ENCODE results near the gene NKAPL. TPM values are rescaled to one million over a fixed set of nuclear protein-coding genes. Genes with fewer than 3 reads are reported as not detected.
"Not testable (repeated sequence)": the region's sequence is repeated elsewhere in the genome, so short reads cannot be mapped to it uniquely, and the experiment has no call there.

The NKAPL gene
- total RNA-seq, 1 donor, result 1.1 TPM

DNA sequence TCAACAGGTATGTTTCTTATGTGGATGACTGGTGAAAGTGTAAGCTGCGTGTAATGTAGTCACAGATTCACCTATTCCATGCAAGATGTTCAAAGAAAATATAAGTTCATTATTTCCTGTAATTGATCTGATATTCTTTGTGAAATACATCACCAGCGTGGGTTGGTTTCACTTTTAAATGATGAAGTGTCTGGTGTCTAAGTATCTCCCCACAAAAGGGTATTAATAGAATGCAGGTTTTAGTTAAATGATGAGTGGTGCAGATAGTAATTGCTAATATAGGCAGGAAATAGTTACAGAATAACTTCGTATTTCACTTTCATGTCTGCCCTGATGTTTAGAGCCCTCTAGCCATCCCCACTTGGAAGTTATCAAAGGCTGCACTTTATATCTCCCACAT is 44.5 kb downstream of the NKAPL start:
- H3K36me3 ChIP-seq (ENCODE audit: insufficient read depth, low read length), result no peaks in the 10 kb centered on the region
- no peaks in the 10 kb centered on the region for H3K27me3 ChIP-seq (ENCODE audit: insufficient read depth, low read length)
- no peaks in the 10 kb centered on the region for H4K20me1 ChIP-seq (ENCODE audit: insufficient read depth, low read length)
- no peak overlapping the region for H2AFZ ChIP-seq (ENCODE audit: low read length)
- no peak overlapping the region for H3K4me3 ChIP-seq (ENCODE audit: insufficient read depth, low read length)
- H3K27ac ChIP-seq (ENCODE audit: low read depth, low read length), result no peak overlapping the region
- H3K4me1 ChIP-seq (ENCODE audit: insufficient read depth, low read length), result no peaks in the 10 kb centered on the region
- no peaks in the 10 kb centered on the region for H3K9me3 ChIP-seq (ENCODE audit: low read depth, low read length)
- no peak for DNase-seq (ENCODE audit: insufficient read length, low spot score, missing footprints)
- no peak for TF ChIP-seq CTCF (IDR thresholded peaks at IDR 0.05; ENCODE audit: extremely low read depth, low read depth, low read length)
- no peaks in the 10 kb centered on the region for H3K79me2 ChIP-seq (ENCODE audit: insufficient read depth, low read length)
- H3K4me2 ChIP-seq (ENCODE audit: insufficient read depth, low read length), result no peak overlapping the region

GRCh38 chr6:28306363-28306762 is 47.3 kb downstream of the NKAPL start:
- not testable (repeated sequence) for H2AFZ ChIP-seq (ENCODE audit: low read length); H3K36me3 ChIP-seq (ENCODE audit: insufficient read depth, low read length); H3K9me3 ChIP-seq (ENCODE audit: low read depth, low read length); H3K4me2 ChIP-seq (ENCODE audit: insufficient read depth, low read length); H3K27ac ChIP-seq (ENCODE audit: low read depth, low read length); H3K4me3 ChIP-seq (ENCODE audit: insufficient read depth, low read length); H4K20me1 ChIP-seq (ENCODE audit: insufficient read depth, low read length); H3K4me1 ChIP-seq (ENCODE audit: insufficient read depth, low read length); H3K27me3 ChIP-seq (ENCODE audit: insufficient read depth, low read length); H3K79me2 ChIP-seq (ENCODE audit: insufficient read depth, low read length); DNase-seq (ENCODE audit: insufficient read length, low spot score, missing footprints)

Other genes starting within 250 kb of the NKAPL start
- gene ZNF165, start 178.7 kb upstream of the NKAPL start, total RNA-seq, result 0.36 and 1.2 TPM in 2 replicates
- gene ZSCAN16, start 134.7 kb upstream of the NKAPL start, total RNA-seq, result 3.3 and 4.1 TPM in 2 replicates
- gene ZKSCAN8, start 117.4 kb upstream of the NKAPL start, total RNA-seq, result 25.7 and 27.4 TPM in 2 replicates
- gene ZSCAN9, start 34.0 kb upstream of the NKAPL start, total RNA-seq, result 10.9 and 11.2 TPM in 2 replicates
- gene ZKSCAN4, start 7.0 kb upstream of the NKAPL start, total RNA-seq, result 6.5 and 7.4 TPM in 2 replicates
- 15.2 and 22.4 TPM in 2 replicates for gene ZSCAN26, start 7.8 kb downstream of the NKAPL start, total RNA-seq
- 6.2 and 8.0 TPM in 2 replicates for gene PGBD1, start 22.3 kb downstream of the NKAPL start, total RNA-seq
- 16.5 and 19.9 TPM in 2 replicates for gene ZSCAN31, start 76.9 kb downstream of the NKAPL start, total RNA-seq
- gene ZKSCAN3, start 90.7 kb downstream of the NKAPL start, total RNA-seq, result 2.9 and 3.5 TPM in 2 replicates
- gene ZSCAN12, start 140.4 kb downstream of the NKAPL start, total RNA-seq, result 8.3 and 10.1 TPM in 2 replicates
- 6.9 and 7.4 TPM in 2 replicates for gene ZSCAN23, start 184.2 kb downstream of the NKAPL start, total RNA-seq

Data from osteoblast (primary cell).